Smooth muscle cell (in vitro differentiated cells): Measurements from ENCODE around the gene KSR1. TPM values are rescaled to one million over a fixed set of nuclear protein-coding genes. Genes with fewer than 3 reads are reported as not detected.

Experiments
- DNase-seq: peaks from one replicate; lab custom pipeline; 2025; ENCODE audit not compliant: unreplicated experiment; lab: John Stamatoyannopoulos, UW
- H2AFZ ChIP-seq: fragments of 200-600 bp; sonication (generic); 2 replicates; pipeline ENCODE4 v1.6.0; 2016; ENCODE audit warnings: antibody characterized with exemption, low read depth, mild to moderate bottlenecking
- H3F3A ChIP-seq: fragments of 200-600 bp; sonication (generic); 2 replicates; pipeline ENCODE4 v1.6.0; 2017; ENCODE audit warnings: antibody characterized with exemption, low read depth
- H3K27ac ChIP-seq: fragments of 200-600 bp; sonication (generic); 2 replicates; pipeline ENCODE4 v1.5.1; 2016; ENCODE audit warnings: low read depth, mild to moderate bottlenecking
- H3K27me3 ChIP-seq: fragments of 200-600 bp; sonication (generic); 2 replicates; pipeline ENCODE4 v1.6.1; 2016; ENCODE audit warnings: low read depth, mild to moderate bottlenecking
- H3K36me3 ChIP-seq: fragments of 200-600 bp; sonication (generic); 2 replicates; pipeline ENCODE4 v1.5.1; 2016; ENCODE audit warnings: low read depth
- H3K4me1 ChIP-seq: fragments of 200-600 bp; sonication (generic); 2 replicates; pipeline ENCODE4 v1.5.1; 2016; ENCODE audit warnings: low read depth
- H3K4me2 ChIP-seq: fragments of 200-600 bp; sonication (generic); 2 replicates; pipeline ENCODE4 v1.6.0; 2016; ENCODE audit warnings: mild to moderate bottlenecking
- H3K4me3 ChIP-seq: fragments of 200-600 bp; sonication (generic); 2 replicates; pipeline ENCODE4 v1.5.1; 2016; ENCODE audit warnings: mild to moderate bottlenecking
- H3K79me2 ChIP-seq: fragments of 200-600 bp; sonication (generic); 2 replicates; pipeline ENCODE4 v1.6.0; 2016; ENCODE audit warnings: low read depth, mild to moderate bottlenecking
- H3K9ac ChIP-seq: fragments of 200-600 bp; sonication (generic); 2 replicates; pipeline ENCODE4 v1.6.0; 2016; ENCODE audit warnings: low read depth
- H3K9me3 ChIP-seq: fragments of 200-600 bp; sonication (generic); replicated peaks from 2 replicates; pipeline ENCODE4 v1.5.1; 2016; ENCODE audit warnings: low read depth
- H4K20me1 ChIP-seq: fragments of 200-600 bp; sonication (generic); 2 replicates; pipeline ENCODE4 v1.6.0; 2016; ENCODE audit warnings: low read depth
- WGBS: methylation state at CpG from one replicate; pipeline ENCODE4 v1.1.7; 2016; ENCODE audit warnings: low lambda C conversion rate; 5-methylcytosine and 5-hydroxymethylcytosine counted together
- polyA plus RNA-seq: library from polyadenylated mRNA; unstranded; fragments of >200 nt; fragmentation: Nextera tagmentation; extraction: Ambion mirVana; gene quantifications from 2 replicates; pipeline ENCODE4 v1.2.1, GENCODE V29; 2016
- total RNA-seq: library from RNA; depleted of rRNA; stranded (reverse); fragments of >200 nt; gene quantifications from 2 replicates; pipeline ENCODE4 v1.2.3, GENCODE V29; 2014
- TF ChIP-seq, protein P1 (sequence below): fragments of 200-600 bp; sonication (generic); IDR thresholded peaks from 2 replicates; pipeline ENCODE4 v1.5.1; 2017; ENCODE audit warnings: borderline replicate concordance, mild to moderate bottlenecking, antibody characterized with exemption; ENCODE audit not compliant: insufficient read depth, poor library complexity, severe bottlenecking

The KSR1 gene
- total and polyA plus RNA-seq, 2 experiments from 2014 or later: 40.4 to 65.1 TPM

DNA sequence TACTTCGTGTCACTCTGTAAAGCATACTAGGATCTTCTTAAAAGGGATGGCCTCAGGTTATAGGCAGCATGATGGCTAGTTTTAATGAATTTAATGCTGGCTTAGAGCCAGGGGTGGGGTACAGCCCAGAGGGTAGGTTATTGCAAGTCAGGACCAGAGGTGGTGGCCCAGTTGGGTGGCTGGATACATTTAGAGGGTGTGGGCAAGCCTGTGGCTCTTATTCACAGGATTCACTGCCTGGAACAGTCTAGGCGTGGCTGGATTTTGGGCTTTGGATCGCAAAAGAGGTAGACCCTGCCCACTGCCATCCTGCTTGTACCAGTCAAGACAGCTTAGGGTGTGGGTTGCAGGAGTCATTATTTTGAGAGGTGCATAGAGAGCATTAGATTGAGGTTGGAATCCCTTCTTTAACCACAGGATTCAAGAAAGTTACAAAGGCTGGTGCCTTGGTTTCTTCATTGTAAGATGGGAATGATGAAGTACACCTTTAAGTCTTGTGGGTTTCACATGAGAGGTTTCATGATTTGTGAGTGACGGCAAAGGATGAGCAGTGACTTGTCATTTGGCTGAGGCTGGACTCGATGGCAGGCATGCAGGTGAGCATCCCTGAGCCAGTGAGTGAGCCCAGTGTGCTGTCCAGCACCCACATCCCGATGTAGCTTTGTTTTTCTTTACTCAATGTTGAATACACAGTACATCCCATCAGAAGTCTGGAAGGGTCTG, 85.2 kb downstream of the KSR1 start:
- Histone ChIP-seq H3K4me1 (peaks cover 33% of the 10 kb centered on the region), H3K27ac (peak overlapping the region; percentile 94), H3K79me2 (peaks cover 96% of the 10 kb centered on the region), H2AFZ (no peak overlapping the region), H3K4me3 (no peak overlapping the region), H4K20me1 (peaks cover 87% of the 10 kb centered on the region), H3K27me3 (no peaks in the 10 kb centered on the region), H3K4me2 (peak overlapping the region; percentile 76), H3K36me3 (no peaks in the 10 kb centered on the region), H3K9ac (peak overlapping the region; percentile 70), H3K9me3 (no peaks in the 10 kb centered on the region), H3F3A (peaks cover 41% of the 10 kb centered on the region)
- no peak for DNase-seq
- 89% methylated on average over 6 of the region's 6 CpGs for WGBS
- TF ChIP-seq, protein P1, sequence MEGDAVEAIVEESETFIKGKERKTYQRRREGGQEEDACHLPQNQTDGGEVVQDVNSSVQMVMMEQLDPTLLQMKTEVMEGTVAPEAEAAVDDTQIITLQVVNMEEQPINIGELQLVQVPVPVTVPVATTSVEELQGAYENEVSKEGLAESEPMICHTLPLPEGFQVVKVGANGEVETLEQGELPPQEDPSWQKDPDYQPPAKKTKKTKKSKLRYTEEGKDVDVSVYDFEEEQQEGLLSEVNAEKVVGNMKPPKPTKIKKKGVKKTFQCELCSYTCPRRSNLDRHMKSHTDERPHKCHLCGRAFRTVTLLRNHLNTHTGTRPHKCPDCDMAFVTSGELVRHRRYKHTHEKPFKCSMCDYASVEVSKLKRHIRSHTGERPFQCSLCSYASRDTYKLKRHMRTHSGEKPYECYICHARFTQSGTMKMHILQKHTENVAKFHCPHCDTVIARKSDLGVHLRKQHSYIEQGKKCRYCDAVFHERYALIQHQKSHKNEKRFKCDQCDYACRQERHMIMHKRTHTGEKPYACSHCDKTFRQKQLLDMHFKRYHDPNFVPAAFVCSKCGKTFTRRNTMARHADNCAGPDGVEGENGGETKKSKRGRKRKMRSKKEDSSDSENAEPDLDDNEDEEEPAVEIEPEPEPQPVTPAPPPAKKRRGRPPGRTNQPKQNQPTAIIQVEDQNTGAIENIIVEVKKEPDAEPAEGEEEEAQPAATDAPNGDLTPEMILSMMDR: no peak

DNA sequence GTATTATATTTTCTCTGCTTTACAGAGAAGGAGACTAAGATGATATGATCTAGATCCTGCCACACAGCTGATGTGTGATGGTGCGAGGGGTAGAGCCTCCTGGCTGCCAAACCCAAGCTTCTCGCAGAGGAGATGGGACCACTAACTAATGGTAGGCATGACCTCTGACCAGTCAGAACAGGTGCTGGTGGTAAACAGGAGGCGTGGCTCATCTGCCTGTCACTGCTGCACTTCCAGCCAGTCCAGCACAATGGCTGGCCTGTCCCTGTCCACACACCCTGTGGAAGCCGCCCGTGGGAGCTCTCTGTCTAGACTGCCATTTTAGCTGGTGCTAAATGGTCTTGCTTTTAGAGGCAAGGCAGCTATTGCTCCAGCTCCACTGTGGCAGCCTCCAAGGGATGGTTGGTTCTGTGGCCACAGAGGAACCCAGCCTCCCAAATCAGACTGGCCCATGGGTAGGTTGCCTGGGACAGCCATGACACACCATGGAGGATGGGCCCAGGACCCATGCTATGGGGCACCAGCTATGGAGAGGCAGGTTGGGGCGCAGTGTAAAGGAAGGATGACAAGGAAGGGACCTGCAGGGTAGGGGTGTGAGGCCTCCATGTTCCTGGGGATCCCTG, 86.7 kb downstream of the KSR1 start:
- Histone ChIP-seq H3K9ac (no peak overlapping the region), H3K27me3 (no peaks in the 10 kb centered on the region), H3K36me3 (no peaks in the 10 kb centered on the region), H3K4me3 (no peak overlapping the region), H3K4me2 (no peak overlapping the region), H3K27ac (no peak overlapping the region), H3F3A (peaks cover 31% of the 10 kb centered on the region), H2AFZ (no peak overlapping the region), H3K79me2 (peaks cover 96% of the 10 kb centered on the region), H3K9me3 (no peaks in the 10 kb centered on the region), H4K20me1 (peaks cover 98% of the 10 kb centered on the region), H3K4me1 (peaks cover 30% of the 10 kb centered on the region)
- TF ChIP-seq, protein P1: no peak
- WGBS: 98% methylated on average over 6 of the region's 6 CpGs
- no peak for DNase-seq

DNA sequence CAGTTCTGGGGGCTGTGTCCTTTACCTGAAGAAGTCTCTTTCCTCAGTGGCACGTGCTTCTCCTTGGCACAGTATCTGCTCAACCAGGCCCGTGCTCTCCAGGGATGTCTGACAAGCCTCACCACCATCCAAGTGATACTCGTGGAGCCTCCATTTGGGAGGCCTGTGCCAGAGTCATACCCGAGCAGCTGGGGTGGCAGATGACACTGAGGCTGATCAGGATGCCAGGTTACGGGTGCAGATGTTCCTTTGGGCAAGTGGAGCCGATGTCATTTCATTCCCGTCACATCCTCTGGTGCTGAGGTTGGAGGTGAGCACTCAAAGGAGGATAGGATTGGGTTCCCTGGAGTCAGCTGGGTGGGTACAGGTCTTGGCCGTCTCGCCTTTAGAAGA, 87.2 kb downstream of the KSR1 start:
- Histone ChIP-seq H3K36me3 (no peaks in the 10 kb centered on the region), H3K9ac (no peak overlapping the region), H3K27ac (no peak overlapping the region), H4K20me1 (peaks cover 100% of the 10 kb centered on the region), H3K4me2 (no peak overlapping the region), H3F3A (peaks cover 31% of the 10 kb centered on the region), H3K9me3 (no peaks in the 10 kb centered on the region), H3K79me2 (peaks cover 96% of the 10 kb centered on the region), H2AFZ (no peak overlapping the region), H3K4me3 (no peak overlapping the region), H3K4me1 (peaks cover 30% of the 10 kb centered on the region), H3K27me3 (no peaks in the 10 kb centered on the region)
- no peak for DNase-seq
- WGBS: 94% methylated on average over 9 of the region's 9 CpGs
- TF ChIP-seq, protein P1: no peak
